H1 (cell line): Measurements from ENCODE around the gene MRPL50. TPM values are rescaled to one million over a fixed set of nuclear protein-coding genes. Genes with fewer than 3 reads are reported as not detected.

Source experiments
- CBX8 ChIP-seq: fragments of 300-800, 300-1000 bp; sonication (generic); IDR thresholded peaks from 2 replicates; pipeline ENCODE4 v1.7.1; 2016; ENCODE audit warnings: low read depth, low read length, borderline replicate concordance
- KDM5A ChIP-seq: fragments of 200-600 bp; IDR thresholded peaks from 2 replicates; pipeline ENCODE4 v1.7.1; 2012; ENCODE audit warnings: mild to moderate bottlenecking, low read length, inconsistent platforms, mixed read lengths
- MAFK ChIP-seq: IDR thresholded peaks from 2 replicates; pipeline ENCODE4 v1.6.1; 2012; ENCODE audit warnings: low read depth, mild to moderate bottlenecking, improper control_type of control experiment, low read length
- RBBP5 ChIP-seq: IDR thresholded peaks from 2 replicates; pipeline ENCODE4 v1.7.1; 2012; ENCODE audit warnings: low read depth, mild to moderate bottlenecking, inconsistent platforms, low read length, moderate library complexity, borderline replicate concordance
- RFX5 ChIP-seq: IDR thresholded peaks from 2 replicates; pipeline ENCODE4 v1.6.1; 2011; ENCODE audit warnings: low read depth, low read length, improper control_type of control experiment, borderline replicate concordance
- SAP30 ChIP-seq: fragments of 300-600 bp; sonication (generic); IDR thresholded peaks from 2 replicates; pipeline ENCODE4 v1.7.1; 2012; ENCODE audit warnings: low read length, moderate library complexity, mild to moderate bottlenecking, inconsistent platforms; ENCODE audit not compliant: insufficient read depth, insufficient replicate concordance
- SIX5 ChIP-seq: IDR thresholded peaks from 2 replicates; pipeline ENCODE4 v1.6.1; 2011; ENCODE audit warnings: mild to moderate bottlenecking, low read depth, low read length
- SP4 ChIP-seq: IDR thresholded peaks from 2 replicates; pipeline ENCODE4 v1.6.1; 2012; ENCODE audit warnings: low read length, inconsistent platforms
- SRF ChIP-seq: IDR thresholded peaks from 2 replicates; pipeline ENCODE4 v1.6.1; 2011; ENCODE audit warnings: mild to moderate bottlenecking, low read depth, low read length, moderate library complexity
- polyA plus RNA-seq, 7 experiments: library from polyadenylated mRNA; depleted of rRNA in 3 of 7; stranded (reverse) in 5 of 7; unstranded in 2 of 7; fragments of >200 nt in 5 of 7; fragments of 200-250 nt in 2 of 7; gene quantifications; 1 replicate in 5 of 7; 2 replicates in 1 of 7; 4 replicates in 1 of 7; pipeline versions ENCODE4 v1.2.1 to v1.2.3, GENCODE V29; 2011 to 2013; ENCODE audit warnings: missing spikeins in 2 of 7, mixed read lengths in 2 of 7
- total RNA-seq: library from RNA; stranded (reverse); fragmentation: NEBNext Ultra II Directional; extraction: Animal tissue kit (Norgen Biotek cat#: 25700); gene quantifications from 2 replicates; pipeline ENCODE4 v1.2.1, GENCODE V29; 2021

The MRPL50 gene
- total and polyA plus RNA-seq, 2 of the 8 experiments (the other 6 are each of a cell fraction or from before 2014, with no cell fraction given) = 17.8 to 25.1 TPM

DNA sequence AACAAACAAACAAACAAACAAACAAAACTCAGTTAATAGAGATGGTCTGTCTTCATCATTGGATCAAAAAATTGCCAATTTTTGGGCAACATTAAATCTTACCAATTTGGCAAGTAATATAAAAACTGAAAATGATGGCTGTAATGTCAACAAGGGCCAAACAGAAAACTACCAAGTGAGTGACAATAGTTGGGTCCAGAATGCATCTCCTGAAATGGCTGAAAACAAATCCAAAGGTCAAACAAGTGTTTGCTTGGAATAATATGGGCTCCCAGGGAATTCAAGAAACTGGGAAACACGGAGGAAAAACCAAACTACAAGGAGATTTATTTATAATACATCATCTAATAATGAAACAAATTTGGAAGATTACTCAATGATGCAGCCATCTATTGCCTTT is 38.7 kb downstream of the MRPL50 start (continued):
- TF ChIP-seq RBBP5 = no peak
- no peak for TF ChIP-seq CBX8
- TF ChIP-seq SAP30 = no peak
- TF ChIP-seq MAFK = no peak
- no peak for TF ChIP-seq SP4
- TF ChIP-seq SRF = no peak
- no peak for TF ChIP-seq KDM5A
- TF ChIP-seq RFX5 = no peak
- TF ChIP-seq SIX5 = no peak
